Stimulated activated CD4-positive, alpha-beta T cell treated with anti-CD3 and anti-CD28 coated beads, TNF-alpha, amount 100 ng/mL, for 1 hour (primary cell): ENCODE data around the gene CDH19.

ENCODE experiments used
- DNase-seq, 3 donors: peaks; one replicate each; pipeline ENCODE4 v3.0.0-alpha.2; 2020; ENCODE audit warnings: low read depth in 3 of 3, low spot score in 1 of 3

The CDH19 gene

GRCh38 chr18:66603941-66604627, at the start of gene CDH19:
TSS of gene CDH19 (minus strand) at chr18:66604090. CDS start at chr18:66572204, 31,886 bp downstream.
- no peak for DNase-seq

DNA sequence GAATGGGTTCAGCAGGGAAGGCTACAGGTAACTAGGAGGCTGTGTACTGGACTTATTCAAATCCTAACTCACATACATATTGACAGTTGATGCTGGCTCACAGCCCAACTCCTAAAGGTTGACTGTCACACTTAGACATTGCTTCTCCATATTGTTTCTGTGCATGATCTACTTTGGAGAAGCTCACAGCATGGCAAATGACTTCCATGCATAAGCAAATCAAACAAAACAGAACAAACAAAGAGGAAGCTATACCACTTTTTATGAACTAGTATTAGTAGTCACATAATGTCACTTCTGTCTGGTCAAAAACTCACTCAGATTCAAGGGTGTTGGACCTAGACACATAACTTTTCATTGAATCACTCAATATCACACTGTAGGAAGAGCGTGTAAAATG, 43.8 kb upstream of the CDH19 start:
- no peak for DNase-seq

- DNase-seq = no peak
These were observed 42.7 kb upstream of the CDH19 start for GRCh38 chr18:66646609-66647008.

DNA sequence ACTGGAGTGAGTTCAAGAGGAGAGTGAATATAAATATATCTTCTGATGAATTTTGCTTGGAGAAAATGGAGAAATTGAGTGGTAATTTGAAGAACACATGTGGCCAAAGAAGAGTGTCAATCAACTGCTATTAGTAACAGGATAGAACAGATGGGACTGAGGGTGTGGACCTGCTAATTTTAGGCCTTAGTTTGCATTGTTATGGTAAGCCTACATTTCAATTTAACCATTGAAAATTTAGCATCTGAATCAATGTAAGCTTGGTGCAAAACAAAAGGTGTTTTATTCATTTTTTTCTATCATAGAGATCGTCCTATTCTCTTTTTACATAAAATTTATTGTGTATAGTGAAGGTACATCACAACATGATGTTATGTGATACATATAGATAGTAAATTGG, 42.1 kb upstream of the CDH19 start:
- no peak for DNase-seq

DNA sequence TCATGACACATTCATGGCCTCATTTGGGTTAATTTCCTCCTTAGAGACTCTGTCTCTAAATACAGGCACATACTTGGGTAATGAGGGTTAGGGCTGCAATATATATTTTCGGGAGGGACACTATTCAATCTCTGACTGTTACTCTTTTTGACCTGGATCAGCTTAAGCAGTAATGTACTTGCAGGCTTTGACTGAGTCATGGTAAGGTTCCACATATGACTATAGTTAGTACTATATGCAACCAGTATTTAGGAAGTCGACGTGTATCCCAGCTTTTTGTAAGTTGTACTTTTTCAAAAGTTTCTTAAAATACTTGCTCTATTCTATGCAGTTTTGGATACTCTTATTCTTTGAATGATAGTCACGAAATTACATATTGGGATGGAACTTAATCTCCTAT, 37.2 kb upstream of the CDH19 start:
- no peak for DNase-seq

DNA sequence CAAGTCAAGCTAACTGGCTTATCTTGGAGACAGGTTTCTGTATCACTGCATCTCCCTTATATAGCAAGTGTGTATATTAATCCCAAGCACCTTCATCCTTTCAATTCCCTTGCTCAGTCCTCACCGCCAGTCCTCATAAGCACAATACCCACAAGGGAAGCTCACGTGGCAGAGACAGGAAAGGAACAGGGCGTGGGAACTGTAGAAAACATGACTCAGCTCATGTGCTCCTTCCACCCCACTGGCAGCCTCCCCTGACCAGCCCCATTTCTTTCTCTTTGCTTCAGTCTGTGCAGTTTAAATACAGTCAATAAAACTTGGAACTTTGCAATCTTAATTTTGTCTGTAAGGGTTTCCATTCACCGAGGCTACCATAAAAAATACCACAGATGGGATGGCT, 36.5 kb upstream of the CDH19 start:
- no peak for DNase-seq

DNA sequence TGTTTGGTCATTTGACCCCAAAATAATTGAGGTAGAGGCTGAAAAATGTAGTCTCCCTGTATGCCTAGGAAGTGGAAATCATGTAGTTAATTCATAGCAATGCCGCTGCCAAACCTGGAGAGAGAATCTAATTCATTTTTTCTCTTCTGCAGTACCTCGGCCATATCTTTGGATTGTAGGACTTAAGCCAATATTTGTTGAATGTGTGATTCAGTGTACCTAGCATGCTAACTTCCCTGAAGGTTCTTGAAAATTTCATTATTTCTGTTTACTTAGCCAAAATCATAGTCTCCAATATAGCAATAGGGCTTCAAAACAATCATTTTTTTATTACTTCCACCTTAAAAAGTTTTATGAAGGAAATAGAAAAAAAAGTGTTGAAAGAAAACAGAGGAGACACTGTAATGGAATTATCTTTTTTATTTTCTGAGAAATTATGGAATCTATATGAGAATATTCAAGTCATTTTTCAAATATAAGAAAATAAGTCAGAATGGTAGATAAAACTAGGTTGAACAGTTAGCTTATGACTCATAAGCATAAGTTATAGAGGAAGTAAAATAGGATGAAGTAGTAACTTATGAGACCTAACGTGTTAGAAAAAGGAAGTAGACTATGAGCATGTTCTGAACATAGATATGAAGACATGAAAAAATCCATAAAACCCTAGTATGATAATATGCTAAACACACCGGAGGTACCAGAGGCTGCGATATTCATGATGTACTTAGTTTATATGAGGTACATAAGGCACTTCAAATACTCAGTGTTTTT, 35.2 kb upstream of the CDH19 start:
- DNase-seq = no peak

GRCh38 chr18:66635342-66635741, 31.5 kb upstream of the CDH19 start:
- DNase-seq = no peak

GRCh38 chr18:66632756-66633155, 28.9 kb upstream of the CDH19 start:
- DNase-seq = no peak

DNA sequence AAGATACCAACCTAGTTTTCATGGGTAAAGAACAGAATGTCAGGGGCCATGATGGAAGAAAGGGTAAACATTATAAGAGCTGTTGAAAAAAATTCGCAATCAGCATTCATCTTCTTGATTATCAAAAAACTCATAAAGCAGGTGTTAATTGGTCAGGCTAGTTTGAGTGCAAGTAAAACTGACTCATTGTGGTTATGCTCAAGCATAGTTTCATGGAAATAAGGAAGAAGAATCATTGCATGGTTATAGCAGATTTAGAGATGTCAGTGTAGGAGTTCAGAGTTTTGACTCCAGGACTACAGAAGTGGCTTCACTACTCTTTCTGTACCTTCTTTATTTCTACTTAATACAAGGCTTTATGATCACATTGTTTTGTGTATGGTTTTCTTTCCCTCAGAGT, 26.9 kb upstream of the CDH19 start:
- DNase-seq = no peak

DNA sequence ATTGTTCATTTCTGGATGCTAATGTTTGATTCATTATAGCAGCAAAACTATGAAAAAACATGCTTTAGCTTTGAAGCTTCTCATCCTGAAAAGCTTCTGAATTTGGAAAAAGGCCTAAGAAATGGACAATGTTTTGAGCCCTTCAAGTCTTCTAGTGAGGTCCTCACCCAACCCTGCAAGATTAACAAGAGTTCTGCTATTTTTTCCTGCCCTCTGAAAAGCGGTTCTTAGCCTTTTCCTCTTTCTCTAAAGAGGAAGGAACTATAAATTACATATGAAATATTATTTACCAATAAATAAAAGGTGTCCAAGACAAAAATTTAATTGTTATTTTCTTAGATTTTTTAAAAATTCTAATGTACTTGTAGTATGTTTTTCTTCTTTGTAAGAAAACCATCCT, 19.9 kb upstream of the CDH19 start:
- DNase-seq = no peak

DNA sequence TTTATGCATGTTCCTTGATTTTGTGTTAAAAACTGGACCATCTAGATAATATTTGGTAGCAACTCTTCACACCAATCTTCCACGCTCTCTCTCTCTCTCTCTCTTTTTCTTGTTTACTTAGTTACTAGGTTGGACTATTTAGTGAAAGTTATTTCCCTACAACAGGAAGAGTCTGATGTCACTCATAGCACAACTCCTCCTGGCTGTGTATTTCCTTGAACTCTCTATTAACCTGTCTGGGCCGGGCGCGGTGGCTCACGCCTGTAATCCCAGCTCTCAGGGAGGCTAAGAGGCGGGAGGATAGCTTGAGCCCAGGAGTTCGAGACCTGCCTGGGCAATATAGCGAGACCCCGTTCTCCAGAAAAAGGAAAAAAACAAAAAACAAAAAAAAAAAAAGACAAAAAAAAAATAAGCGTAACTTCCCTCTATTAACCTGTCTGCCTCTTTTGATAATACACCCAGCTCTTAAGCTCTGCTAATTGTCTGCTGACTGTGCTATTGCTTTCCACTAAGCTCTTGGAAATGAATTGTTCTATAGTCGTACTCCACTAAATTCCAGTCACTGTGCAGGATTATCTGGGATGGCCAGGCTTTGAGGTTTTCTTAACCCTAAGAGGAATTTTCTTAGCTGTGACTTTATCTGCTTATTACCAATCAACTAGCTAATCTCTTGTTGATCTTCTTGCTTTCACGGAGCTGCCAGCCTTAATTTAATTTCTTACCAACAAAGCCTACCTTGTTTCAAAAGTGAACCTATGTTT, 18.1 kb upstream of the CDH19 start:
- no peak for DNase-seq

DNA sequence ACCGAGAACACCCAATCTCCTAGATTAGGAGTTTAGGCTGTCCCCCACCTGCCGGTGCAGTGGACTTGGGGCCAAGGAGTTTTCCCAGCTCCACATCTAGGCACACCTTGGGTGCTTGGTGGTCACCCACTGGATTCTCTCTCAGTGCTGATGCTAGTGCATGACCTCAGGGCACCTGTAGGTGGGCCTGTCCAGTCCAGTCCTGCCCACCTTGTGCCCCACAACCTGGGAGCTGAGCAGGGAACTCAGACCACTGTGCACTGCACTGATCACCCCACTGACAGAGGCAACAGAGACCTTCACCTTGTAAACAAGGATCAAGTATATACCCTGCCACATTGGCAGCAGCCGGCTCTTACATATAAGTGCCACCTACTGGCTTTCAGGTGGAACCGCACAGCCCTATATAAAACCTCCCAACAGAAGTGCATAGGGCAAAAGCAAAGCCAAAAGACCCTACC, 12.7 kb upstream of the CDH19 start:
- DNase-seq = no peak

DNA sequence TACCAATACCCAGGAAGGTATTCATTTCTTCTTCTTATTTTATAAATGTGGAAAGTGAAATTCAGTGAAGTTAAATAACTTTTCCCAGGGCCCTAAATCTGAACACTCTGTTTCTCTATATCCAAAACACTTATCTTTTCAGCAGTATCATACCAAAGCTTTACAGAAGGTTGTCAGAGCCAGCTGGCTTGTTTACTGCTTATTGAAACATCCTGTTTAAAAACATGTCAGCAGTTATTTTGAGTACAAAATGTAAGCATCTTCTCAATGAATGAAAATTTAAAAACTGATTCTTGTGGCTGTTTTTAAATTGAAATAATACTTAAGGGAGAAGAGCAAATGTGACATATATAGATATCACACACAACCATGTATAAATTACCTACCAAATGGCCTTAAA, 11.3 kb upstream of the CDH19 start:
- no peak for DNase-seq

- DNase-seq = no peak
These were observed 3.7 kb upstream of the CDH19 start for GRCh38 chr18:66607632-66608031.

DNA sequence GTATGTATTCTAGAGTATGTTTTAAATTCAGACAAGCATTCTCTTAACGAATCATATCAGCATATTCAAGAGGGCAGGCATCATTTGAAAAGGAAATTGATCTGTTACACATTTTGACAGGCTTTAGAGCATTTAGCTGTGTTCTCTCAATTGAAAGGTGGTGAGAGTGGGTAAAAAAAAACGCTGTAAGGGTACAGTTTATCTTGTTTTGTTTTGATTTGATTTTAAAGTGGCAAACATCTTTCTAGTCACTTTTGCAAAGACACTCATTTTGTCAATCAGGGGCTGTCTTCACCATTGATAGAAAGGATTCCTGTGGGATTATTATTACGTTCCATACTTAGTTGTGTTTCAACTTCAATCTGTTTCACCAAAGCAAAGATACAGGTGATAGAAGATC, 2.2 kb downstream of the CDH19 start:
- DNase-seq = no peak

DNA sequence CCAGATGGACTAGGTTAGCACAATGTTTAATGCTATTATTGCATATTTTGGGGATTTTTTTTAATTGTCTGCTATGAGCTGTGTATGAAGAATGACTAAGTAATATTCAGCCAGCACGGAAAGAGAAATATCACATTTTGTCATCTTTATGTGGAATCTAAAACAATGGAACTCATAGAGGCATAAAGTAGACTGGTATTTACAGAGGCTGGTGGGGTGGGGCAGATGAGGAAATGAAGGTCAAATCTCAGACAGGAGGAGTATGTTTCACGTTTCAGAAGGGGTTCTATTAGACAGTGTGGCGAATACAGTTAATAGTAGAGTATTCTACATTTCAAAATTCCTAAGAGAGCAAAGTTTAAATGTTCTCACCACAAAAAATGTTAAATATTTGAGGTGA, 4.7 kb downstream of the CDH19 start:
- no peak for DNase-seq

DNA sequence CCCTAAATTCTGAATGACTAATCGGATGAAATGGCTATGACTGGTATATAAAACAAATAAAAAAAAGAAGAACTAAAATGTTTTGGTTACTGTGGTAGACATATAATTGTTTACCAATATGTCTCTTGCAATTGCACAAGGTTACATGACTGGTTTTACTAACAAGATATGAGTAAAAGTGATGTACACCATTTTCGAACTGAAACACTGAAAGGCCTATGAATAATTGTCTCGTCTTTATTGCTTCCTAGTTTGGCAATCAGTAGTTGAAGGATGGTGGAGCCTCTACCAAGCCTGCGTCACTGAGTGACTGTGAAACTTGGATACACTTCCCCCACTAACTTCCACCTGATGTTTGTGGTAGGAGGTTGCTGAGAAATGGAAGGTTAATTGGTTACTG, 16.5 kb downstream of the CDH19 start:
- no peak for DNase-seq

GRCh38 chr18:66582211-66582610, 21.7 kb downstream of the CDH19 start:
- no peak for DNase-seq

DNA sequence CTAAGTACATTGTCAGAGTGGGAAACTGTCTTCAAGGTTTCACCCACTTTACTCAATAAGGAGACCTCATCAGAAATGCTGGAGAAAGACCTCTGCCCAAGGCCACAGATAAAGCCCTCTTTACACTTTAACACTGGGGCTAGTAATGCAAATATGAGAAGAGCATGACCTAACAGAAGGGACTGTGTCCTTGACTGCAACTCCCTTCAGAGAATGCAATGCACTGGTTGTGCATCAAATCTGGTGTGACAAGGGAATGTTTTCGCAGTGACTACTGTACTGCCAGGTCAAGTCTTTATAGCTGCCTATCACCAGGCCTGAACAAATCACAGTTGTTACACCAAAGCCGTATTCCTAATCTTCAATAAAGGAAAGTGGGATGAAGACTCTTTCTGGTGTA, 28.6 kb downstream of the CDH19 start:
- DNase-seq = no peak

DNA sequence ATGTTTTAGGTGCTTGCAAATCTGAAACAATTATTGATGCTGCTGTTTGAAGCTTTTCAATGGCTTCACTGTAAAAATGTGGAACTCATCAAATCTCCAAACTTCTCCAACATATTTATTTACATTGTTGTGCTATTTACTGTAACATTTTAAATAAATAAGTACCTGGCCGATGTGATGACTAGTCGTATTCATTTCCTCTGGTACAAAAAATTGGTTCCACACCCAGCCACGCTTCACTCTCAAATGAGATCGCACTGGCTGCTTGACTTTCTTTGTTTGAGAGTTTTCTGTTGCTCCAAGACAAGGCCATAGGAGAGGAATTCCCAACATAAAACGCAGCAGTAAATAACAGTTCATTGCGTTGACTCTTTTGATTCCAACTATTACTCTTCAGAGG, 32.0 kb downstream of the CDH19 start:
- no peak for DNase-seq

DNA sequence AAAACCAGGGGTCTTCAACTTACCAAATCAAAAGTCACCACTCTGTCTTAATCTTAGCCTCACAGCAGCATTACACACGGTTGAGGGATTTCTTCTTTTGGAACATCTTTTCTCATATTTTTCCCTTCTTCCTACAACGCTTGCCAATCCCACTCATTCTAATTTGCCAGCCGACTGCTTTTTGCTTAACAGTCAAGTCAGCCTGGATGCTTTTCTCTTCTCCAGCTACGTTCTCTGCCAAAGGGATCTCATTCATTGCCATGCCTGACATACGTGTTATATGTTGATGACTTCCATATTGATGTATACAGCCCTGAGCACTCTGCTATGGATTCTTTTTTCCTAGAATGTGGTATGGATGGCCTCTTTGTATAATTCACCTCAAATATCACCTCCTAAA, 37.3 kb downstream of the CDH19 start:
- no peak for DNase-seq
